Measurements from ENCODE around the gene ARL6IP4. TPM values are rescaled to one million over a fixed set of nuclear protein-coding genes. Genes with fewer than 3 reads are reported as not detected.

Gene ARL6IP4
- total RNA-seq, 1 experiment from 2014 or later, result 85.1 TPM

DNA sequence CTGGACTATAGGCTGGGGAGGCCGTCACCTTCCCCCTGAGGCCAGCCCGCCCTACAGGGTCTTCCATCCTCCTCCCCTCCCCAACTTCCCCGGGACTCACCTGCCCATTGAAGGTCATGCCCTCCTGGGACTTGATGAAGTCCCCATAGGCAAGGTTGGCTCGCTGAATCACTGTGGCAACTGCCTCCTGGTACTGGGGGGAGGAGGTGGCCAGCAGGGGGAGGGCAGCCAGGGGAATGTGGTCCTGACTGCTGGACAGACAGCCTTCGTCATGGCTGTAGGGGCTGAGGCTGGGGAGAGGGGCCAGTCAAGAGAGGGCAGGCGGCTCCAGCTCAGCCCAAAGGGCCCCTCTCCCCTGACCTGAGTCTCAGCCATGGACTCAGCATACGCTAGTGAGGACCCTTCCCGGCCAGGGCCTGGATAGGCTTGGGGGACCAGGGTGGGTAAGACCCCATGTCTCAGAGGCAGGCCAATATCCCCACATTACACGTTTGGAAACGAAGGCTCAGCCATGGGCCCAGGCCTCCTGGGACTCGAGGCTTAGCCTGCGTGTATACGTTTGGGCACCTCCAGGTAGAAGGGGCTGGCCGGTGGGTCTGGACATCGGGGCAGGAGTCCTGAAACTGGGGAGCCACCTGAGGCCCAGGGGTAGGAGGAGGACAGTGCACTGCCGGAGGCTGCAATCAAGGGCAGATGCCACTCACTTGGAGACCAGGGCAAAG lies 16.3 kb downstream of the ARL6IP4 start:
- no peaks in the 10 kb centered on the region for H3K36me3 ChIP-seq (ENCODE audit: insufficient read depth, low read length)
- H2AFZ ChIP-seq (ENCODE audit: low read length), result no peak overlapping the region
- H4K20me1 ChIP-seq (ENCODE audit: insufficient read depth, low read depth, low read length), result no peaks in the 10 kb centered on the region
- no peaks in the 10 kb centered on the region for H3K27me3 ChIP-seq (ENCODE audit: low read length)
- H3K9ac ChIP-seq (ENCODE audit: low read length), result no peak overlapping the region
- no peaks in the 10 kb centered on the region for H3K9me3 ChIP-seq (ENCODE audit: low read length)
- H3K4me2 ChIP-seq (ENCODE audit: low read depth, low read length, poor library complexity, severe bottlenecking), result no peak overlapping the region
- H3K79me2 ChIP-seq (ENCODE audit: low read length), result no peaks in the 10 kb centered on the region
- H3K4me1 ChIP-seq (ENCODE audit: low read length), result no peaks in the 10 kb centered on the region
- H3K4me3 ChIP-seq (ENCODE audit: low read length), result no peak overlapping the region
- no peak for DNase-seq
- no peaks in the 10 kb centered on the region for H3K9me2 ChIP-seq (replicated peaks; ENCODE audit: insufficient read depth, low read length)
- no peak overlapping the region for H3K27ac ChIP-seq (ENCODE audit: low read length)

DNA sequence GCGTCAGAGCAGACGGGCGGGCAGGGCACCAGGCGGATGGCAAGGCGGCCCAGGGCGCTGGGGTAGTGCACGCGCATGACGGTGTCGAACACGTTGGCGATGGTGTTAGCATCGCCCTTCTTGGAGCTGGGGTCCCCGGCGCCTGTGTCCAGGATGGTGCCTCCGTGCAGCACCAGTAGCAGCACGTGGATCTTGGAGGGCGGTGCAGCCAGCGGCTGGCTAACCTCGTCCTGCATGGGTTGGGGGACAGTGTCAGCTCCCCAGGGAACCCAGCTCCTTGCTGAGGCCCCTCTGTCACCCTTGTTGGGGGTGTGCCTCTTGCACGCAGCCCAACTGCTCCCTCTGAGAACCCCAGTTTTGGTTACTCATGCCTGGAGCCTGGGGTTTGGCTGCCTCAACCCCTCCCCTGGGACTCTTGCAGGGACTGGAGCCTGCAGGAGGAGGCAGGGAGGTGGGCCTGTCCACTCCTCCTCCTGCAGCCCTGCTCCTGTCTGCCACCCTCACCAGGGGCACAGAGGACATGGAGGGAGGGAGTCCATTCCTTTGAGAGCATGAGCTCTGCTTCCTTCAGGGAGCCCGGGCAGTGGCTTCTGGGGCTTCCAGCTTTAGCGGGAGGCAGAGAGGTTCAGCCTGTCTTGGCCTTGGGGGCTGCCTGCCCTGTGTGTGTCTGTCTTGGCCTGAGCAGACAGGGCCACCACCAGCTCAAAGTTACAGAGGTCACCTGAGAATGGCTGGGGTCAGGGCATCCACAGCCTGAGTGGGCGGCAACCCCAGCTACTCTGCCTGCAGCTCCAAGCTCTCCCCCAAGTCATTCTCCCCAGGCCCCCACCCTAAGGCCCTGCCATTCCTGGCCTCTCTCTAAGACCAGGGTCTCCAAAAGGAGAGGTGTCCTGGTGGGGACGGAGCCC lies 17.1 kb downstream of the ARL6IP4 start:
- H3K4me1 ChIP-seq (ENCODE audit: low read length), result no peaks in the 10 kb centered on the region
- no peaks in the 10 kb centered on the region for H3K36me3 ChIP-seq (ENCODE audit: insufficient read depth, low read length)
- H3K79me2 ChIP-seq (ENCODE audit: low read length), result no peaks in the 10 kb centered on the region
- H3K4me2 ChIP-seq (ENCODE audit: low read depth, low read length, poor library complexity, severe bottlenecking), result no peak overlapping the region
- no peak overlapping the region for H3K4me3 ChIP-seq (ENCODE audit: low read length)
- DNase-seq, result no peak
- no peaks in the 10 kb centered on the region for H4K20me1 ChIP-seq (ENCODE audit: insufficient read depth, low read depth, low read length)
- no peak overlapping the region for H2AFZ ChIP-seq (ENCODE audit: low read length)
- H3K27ac ChIP-seq (ENCODE audit: low read length), result no peak overlapping the region
- no peak overlapping the region for H3K9ac ChIP-seq (ENCODE audit: low read length)
- no peaks in the 10 kb centered on the region for H3K9me2 ChIP-seq (replicated peaks; ENCODE audit: insufficient read depth, low read length)
- no peaks in the 10 kb centered on the region for H3K27me3 ChIP-seq (ENCODE audit: low read length)
- H3K9me3 ChIP-seq (ENCODE audit: low read length), result no peaks in the 10 kb centered on the region

DNA sequence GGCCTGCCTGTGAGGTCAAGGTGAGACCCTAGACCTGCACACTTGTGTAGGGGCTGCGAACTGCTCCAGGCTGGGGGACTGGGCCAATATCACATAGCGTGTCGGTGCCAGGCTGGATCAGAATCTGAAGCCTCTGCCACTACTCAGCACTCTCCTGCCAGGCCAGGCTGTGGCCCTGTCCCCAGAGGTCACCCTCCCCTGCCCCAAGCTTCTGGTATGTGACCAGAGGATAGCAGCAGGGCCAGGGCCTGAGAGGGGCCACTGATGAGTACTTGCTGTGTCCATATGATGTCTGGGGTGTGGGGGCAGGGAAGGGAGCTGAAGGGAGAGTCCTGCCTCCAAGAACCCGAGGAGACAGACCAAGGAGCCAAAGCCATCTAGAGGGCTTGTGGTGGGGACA lies 17.8 kb downstream of the ARL6IP4 start:
- Histone ChIP-seq H3K36me3 (ENCODE audit: insufficient read depth, low read length) (no peaks in the 10 kb centered on the region), H3K4me1 (ENCODE audit: low read length) (no peaks in the 10 kb centered on the region), H3K79me2 (ENCODE audit: low read length) (no peaks in the 10 kb centered on the region), H4K20me1 (ENCODE audit: insufficient read depth, low read depth, low read length) (no peaks in the 10 kb centered on the region), H3K9me2 (replicated peaks; ENCODE audit: insufficient read depth, low read length) (no peaks in the 10 kb centered on the region), H3K27ac (ENCODE audit: low read length) (no peak overlapping the region), H3K9ac (ENCODE audit: low read length) (no peak overlapping the region), H3K27me3 (ENCODE audit: low read length) (no peaks in the 10 kb centered on the region), H2AFZ (ENCODE audit: low read length) (no peak overlapping the region), H3K9me3 (ENCODE audit: low read length) (no peaks in the 10 kb centered on the region), H3K4me3 (ENCODE audit: low read length) (no peak overlapping the region), H3K4me2 (ENCODE audit: low read depth, low read length, poor library complexity, severe bottlenecking) (no peak overlapping the region)
- no peak for DNase-seq

DNA sequence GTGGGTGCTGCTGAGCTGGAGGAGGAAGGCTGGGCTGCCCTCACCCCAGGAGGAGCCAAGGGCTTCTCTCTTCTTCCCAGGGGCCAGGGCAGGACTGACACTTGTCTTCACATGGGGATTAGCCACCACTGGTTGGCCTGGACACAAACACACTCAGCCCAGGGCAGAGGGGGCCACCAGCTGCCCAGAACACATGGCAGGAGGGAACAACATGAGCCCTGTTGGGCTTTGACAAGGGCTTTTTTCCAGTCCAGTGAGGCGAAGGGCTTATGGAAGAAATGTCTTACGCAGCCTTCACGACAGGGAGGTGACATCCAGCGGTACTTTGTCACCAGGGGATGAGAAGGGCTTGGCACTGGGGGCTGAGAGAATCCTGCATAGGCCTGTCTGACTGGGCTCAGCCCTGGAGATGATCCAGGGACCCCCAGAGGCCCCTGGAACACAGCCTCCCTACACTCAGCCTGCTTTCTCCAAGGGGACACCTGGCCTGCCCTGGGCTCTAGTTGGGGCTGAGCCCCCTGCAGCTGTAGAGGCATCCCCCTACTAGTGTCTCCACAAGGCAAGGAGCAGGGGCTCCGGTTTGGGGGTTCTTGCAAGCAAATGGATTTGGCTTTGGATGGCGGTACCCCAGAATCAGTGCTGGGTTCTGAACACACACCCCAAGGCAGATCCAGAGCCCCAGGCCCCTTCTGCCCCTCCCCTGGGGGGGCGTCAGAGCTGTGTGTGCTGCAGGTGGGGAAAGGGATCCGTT lies 18.9 kb downstream of the ARL6IP4 start:
- Histone ChIP-seq H3K9ac (ENCODE audit: low read length) (no peak overlapping the region), H3K79me2 (ENCODE audit: low read length) (no peaks in the 10 kb centered on the region), H3K9me3 (ENCODE audit: low read length) (no peaks in the 10 kb centered on the region), H3K27ac (ENCODE audit: low read length) (no peak overlapping the region), H3K36me3 (ENCODE audit: insufficient read depth, low read length) (no peaks in the 10 kb centered on the region), H3K27me3 (ENCODE audit: low read length) (no peaks in the 10 kb centered on the region), H3K4me2 (ENCODE audit: low read depth, low read length, poor library complexity, severe bottlenecking) (no peak overlapping the region), H3K4me3 (ENCODE audit: low read length) (no peak overlapping the region), H4K20me1 (ENCODE audit: insufficient read depth, low read depth, low read length) (no peaks in the 10 kb centered on the region), H3K4me1 (ENCODE audit: low read length) (no peaks in the 10 kb centered on the region), H3K9me2 (replicated peaks; ENCODE audit: insufficient read depth, low read length) (no peaks in the 10 kb centered on the region), H2AFZ (ENCODE audit: low read length) (no peak overlapping the region)
- no peak for DNase-seq

DNA sequence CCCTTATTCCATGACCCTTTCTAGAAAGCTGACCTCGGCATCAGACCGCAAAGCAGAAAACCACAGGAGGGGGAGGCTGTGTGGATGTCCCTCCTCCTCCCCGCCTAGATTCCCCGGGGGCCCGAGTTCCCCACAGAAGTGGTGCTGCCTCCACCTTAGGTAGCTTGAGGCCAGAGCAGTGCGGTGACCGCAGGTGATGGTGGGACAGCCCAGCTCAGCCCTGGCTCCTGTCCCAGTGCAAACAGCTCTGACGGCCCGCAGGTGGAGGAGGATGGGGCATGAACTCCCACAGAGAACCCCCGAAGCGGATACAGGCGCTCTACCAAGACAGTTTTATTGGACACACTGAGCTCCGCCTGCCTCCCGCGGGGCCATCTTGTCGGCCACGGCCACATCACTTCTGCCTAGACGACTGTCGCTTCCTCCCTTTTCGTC lies 19.5 kb downstream of the ARL6IP4 start:
- Histone ChIP-seq H3K27ac (ENCODE audit: low read length) (no peak overlapping the region), H3K9ac (ENCODE audit: low read length) (no peak overlapping the region), H3K36me3 (ENCODE audit: insufficient read depth, low read length) (no peaks in the 10 kb centered on the region), H3K4me3 (ENCODE audit: low read length) (no peak overlapping the region), H3K4me1 (ENCODE audit: low read length) (no peaks in the 10 kb centered on the region), H3K9me3 (ENCODE audit: low read length) (no peaks in the 10 kb centered on the region), H3K27me3 (ENCODE audit: low read length) (no peaks in the 10 kb centered on the region), H2AFZ (ENCODE audit: low read length) (no peak overlapping the region), H3K4me2 (ENCODE audit: low read depth, low read length, poor library complexity, severe bottlenecking) (no peak overlapping the region), H4K20me1 (ENCODE audit: insufficient read depth, low read depth, low read length) (no peaks in the 10 kb centered on the region), H3K79me2 (ENCODE audit: low read length) (no peaks in the 10 kb centered on the region), H3K9me2 (replicated peaks; ENCODE audit: insufficient read depth, low read length) (no peaks in the 10 kb centered on the region)
- no peak for DNase-seq

DNA sequence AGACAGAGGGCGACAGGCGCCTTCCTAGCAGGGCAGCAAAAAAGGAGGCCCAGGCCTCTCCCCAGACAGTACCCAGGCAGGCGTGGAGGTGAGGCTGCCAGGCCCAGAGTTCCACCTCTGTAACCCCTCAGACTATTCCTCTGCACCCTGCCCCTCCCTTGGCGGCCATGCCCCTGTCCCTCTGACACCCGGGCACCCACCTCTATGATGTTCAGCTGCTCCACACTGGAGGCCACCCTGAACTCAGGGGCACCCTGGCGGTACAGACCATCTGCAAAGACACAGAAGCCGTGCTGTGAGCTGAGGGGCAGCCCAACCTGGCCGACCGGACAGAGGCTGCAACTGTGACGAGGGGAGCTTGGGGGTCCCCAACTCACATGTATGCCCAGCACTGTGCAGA lies 20.1 kb downstream of the ARL6IP4 start:
- no peaks in the 10 kb centered on the region for H3K27me3 ChIP-seq (ENCODE audit: low read length)
- no peaks in the 10 kb centered on the region for H3K9me2 ChIP-seq (replicated peaks; ENCODE audit: insufficient read depth, low read length)
- no peaks in the 10 kb centered on the region for H3K9me3 ChIP-seq (ENCODE audit: low read length)
- no peak overlapping the region for H3K9ac ChIP-seq (ENCODE audit: low read length)
- H2AFZ ChIP-seq (ENCODE audit: low read length), result no peak overlapping the region
- no peak overlapping the region for H3K4me2 ChIP-seq (ENCODE audit: low read depth, low read length, poor library complexity, severe bottlenecking)
- no peak overlapping the region for H3K4me3 ChIP-seq (ENCODE audit: low read length)
- H3K36me3 ChIP-seq (ENCODE audit: insufficient read depth, low read length), result no peaks in the 10 kb centered on the region
- no peak overlapping the region for H3K27ac ChIP-seq (ENCODE audit: low read length)
- no peaks in the 10 kb centered on the region for H4K20me1 ChIP-seq (ENCODE audit: insufficient read depth, low read depth, low read length)
- DNase-seq, result no peak
- no peaks in the 10 kb centered on the region for H3K4me1 ChIP-seq (ENCODE audit: low read length)
- no peaks in the 10 kb centered on the region for H3K79me2 ChIP-seq (ENCODE audit: low read length)

DNA sequence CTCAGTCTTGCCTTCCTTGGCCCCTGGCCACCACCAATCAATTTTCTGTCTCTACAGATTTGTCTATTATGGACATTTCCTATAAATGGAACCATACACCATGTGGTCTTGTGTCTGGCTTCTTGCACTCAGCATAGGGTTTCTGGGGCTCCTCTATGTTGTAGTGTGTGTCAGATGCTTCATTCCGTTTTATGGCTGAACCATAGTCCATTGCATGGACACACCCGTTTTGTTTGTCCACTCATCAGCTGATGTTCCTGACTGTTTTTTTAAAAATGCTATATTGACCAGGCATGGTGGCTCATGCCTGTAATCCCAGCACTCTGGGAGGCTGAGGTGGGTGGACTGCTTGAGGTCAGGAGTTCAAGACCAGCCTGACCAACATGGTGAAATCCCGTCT lies 21.0 kb downstream of the ARL6IP4 start:
- Histone ChIP-seq H3K27me3 (ENCODE audit: low read length) (no peaks in the 10 kb centered on the region), H3K4me2 (ENCODE audit: low read depth, low read length, poor library complexity, severe bottlenecking) (no peak overlapping the region), H3K4me1 (ENCODE audit: low read length) (no peaks in the 10 kb centered on the region), H3K27ac (ENCODE audit: low read length) (no peak overlapping the region), H3K9me2 (replicated peaks; ENCODE audit: insufficient read depth, low read length) (no peaks in the 10 kb centered on the region), H3K79me2 (ENCODE audit: low read length) (no peaks in the 10 kb centered on the region), H4K20me1 (ENCODE audit: insufficient read depth, low read depth, low read length) (no peaks in the 10 kb centered on the region), H3K36me3 (ENCODE audit: insufficient read depth, low read length) (no peaks in the 10 kb centered on the region), H3K9me3 (ENCODE audit: low read length) (no peaks in the 10 kb centered on the region), H3K9ac (ENCODE audit: low read length) (no peak overlapping the region), H2AFZ (ENCODE audit: low read length) (no peak overlapping the region), H3K4me3 (ENCODE audit: low read length) (no peak overlapping the region)
- no peak for DNase-seq

DNA sequence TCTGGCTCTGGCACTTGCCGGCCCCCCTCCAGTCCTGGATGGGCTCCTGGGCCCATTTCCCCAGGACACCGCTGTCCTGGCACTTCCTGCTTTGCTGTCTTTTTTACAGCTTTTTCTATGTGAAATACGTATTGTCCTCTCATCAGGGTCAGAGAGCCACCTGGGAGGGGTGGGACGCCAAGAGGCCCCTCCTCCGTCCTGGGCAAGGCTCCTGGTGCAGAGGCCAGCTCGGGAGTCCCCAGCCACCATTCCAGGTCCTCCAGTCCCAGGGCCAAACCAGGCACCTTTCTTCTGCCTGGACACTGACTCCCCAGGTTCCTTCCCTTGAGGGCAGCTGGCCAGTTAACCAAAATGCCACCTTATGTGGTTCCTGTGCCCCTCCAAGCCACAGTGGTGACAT lies 22.8 kb downstream of the ARL6IP4 start:
- Histone ChIP-seq H4K20me1 (ENCODE audit: insufficient read depth, low read depth, low read length) (no peaks in the 10 kb centered on the region), H3K4me2 (ENCODE audit: low read depth, low read length, poor library complexity, severe bottlenecking) (no peak overlapping the region), H3K9me3 (ENCODE audit: low read length) (no peaks in the 10 kb centered on the region), H3K9ac (ENCODE audit: low read length) (no peak overlapping the region), H3K27ac (ENCODE audit: low read length) (no peak overlapping the region), H2AFZ (ENCODE audit: low read length) (no peak overlapping the region), H3K27me3 (ENCODE audit: low read length) (no peaks in the 10 kb centered on the region), H3K4me3 (ENCODE audit: low read length) (no peak overlapping the region), H3K79me2 (ENCODE audit: low read length) (no peaks in the 10 kb centered on the region), H3K9me2 (replicated peaks; ENCODE audit: insufficient read depth, low read length) (no peaks in the 10 kb centered on the region), H3K4me1 (ENCODE audit: low read length) (no peaks in the 10 kb centered on the region), H3K36me3 (ENCODE audit: insufficient read depth, low read length) (no peaks in the 10 kb centered on the region)
- no peak for DNase-seq

All from Karpas-422 (cell line).